Measurements from ENCODE around the gene PANX1. TPM values are rescaled to one million over a fixed set of nuclear protein-coding genes. Genes with fewer than 3 reads are reported as not detected.

The PANX1 gene
- total RNA-seq, 1 donor from 2014 or later: 42.1 TPM

- no peak for TF ChIP-seq EZH2 (IDR thresholded peaks at IDR 0.05; ENCODE audit: insufficient read depth, low read length)
- TF ChIP-seq CTCF (IDR thresholded peaks at IDR 0.05; ENCODE audit: insufficient read depth, low read depth, low read length): no peak
- Mint-ChIP-seq H3K4me3 (ENCODE audit: unreplicated experiment) (no peak overlapping the region), H3K4me1 (ENCODE audit: low read depth, unreplicated experiment) (peaks cover 56% of the 10 kb centered on the region), H3K36me3 (ENCODE audit: low read depth, unreplicated experiment) (peaks cover 6% of the 10 kb centered on the region), H3K27ac (ENCODE audit: unreplicated experiment) (peak overlapping the region; percentile 6), H3K9me3 (ENCODE audit: unreplicated experiment) (no peaks in the 10 kb centered on the region), H3K27me3 (ENCODE audit: low read depth, unreplicated experiment) (no peaks in the 10 kb centered on the region)
- H3K9ac ChIP-seq (ENCODE audit: low read length): no peak overlapping the region
- DNase-seq (ENCODE audit: low read depth) (no peak), FAIRE-seq (no peak)
- H4K20me1 ChIP-seq (ENCODE audit: insufficient read depth, low read length): peaks cover 88% of the 10 kb centered on the region
- H3K9me3 ChIP-seq (ENCODE audit: insufficient read depth, low read depth, low read length): no peaks in the 10 kb centered on the region
- no peak overlapping the region for H3K27ac ChIP-seq (ENCODE audit: low read depth, low read length)
- peaks cover 24% of the 10 kb centered on the region for H3K4me1 ChIP-seq (ENCODE audit: insufficient read depth, low read length)
- H2AFZ ChIP-seq (ENCODE audit: low read depth, low read length): no peak overlapping the region
- H3K27me3 ChIP-seq (ENCODE audit: insufficient read depth, low read length): no peaks in the 10 kb centered on the region
- H3K4me3 ChIP-seq (ENCODE audit: insufficient read depth, low read depth, low read length): no peak overlapping the region
- H3K36me3 ChIP-seq (ENCODE audit: insufficient read depth, low read length): no peaks in the 10 kb centered on the region
- peaks cover 100% of the 10 kb centered on the region for H3K79me2 ChIP-seq (ENCODE audit: insufficient read depth, low read length)
- H3K4me2 ChIP-seq (ENCODE audit: low read length): no peak overlapping the region
Measured at GRCh38 chr11:94144216-94144615, 15.6 kb downstream of the PANX1 start.

- peaks cover 89% of the 10 kb centered on the region for H4K20me1 ChIP-seq (ENCODE audit: insufficient read depth, low read length)
Measured at GRCh38 chr11:94144664-94145063, 16.0 kb downstream of the PANX1 start.

More at GRCh38 chr11:94144664-94145063, 16.0 kb downstream of the PANX1 start:
- Mint-ChIP-seq H3K36me3 (ENCODE audit: low read depth, unreplicated experiment) (peaks cover 6% of the 10 kb centered on the region), H3K27ac (ENCODE audit: unreplicated experiment) (no peak overlapping the region), H3K4me3 (ENCODE audit: unreplicated experiment) (no peak overlapping the region), H3K27me3 (ENCODE audit: low read depth, unreplicated experiment) (no peaks in the 10 kb centered on the region), H3K9me3 (ENCODE audit: unreplicated experiment) (no peaks in the 10 kb centered on the region), H3K4me1 (ENCODE audit: low read depth, unreplicated experiment) (peaks cover 57% of the 10 kb centered on the region)
- Histone ChIP-seq H3K4me2 (ENCODE audit: low read length) (no peak overlapping the region), H3K9ac (ENCODE audit: low read length) (no peak overlapping the region), H3K4me3 (ENCODE audit: insufficient read depth, low read depth, low read length) (no peak overlapping the region), H3K9me3 (ENCODE audit: insufficient read depth, low read depth, low read length) (no peaks in the 10 kb centered on the region), H2AFZ (ENCODE audit: low read depth, low read length) (no peak overlapping the region), H3K27me3 (ENCODE audit: insufficient read depth, low read length) (no peaks in the 10 kb centered on the region), H3K79me2 (ENCODE audit: insufficient read depth, low read length) (peaks cover 100% of the 10 kb centered on the region), H3K4me1 (ENCODE audit: insufficient read depth, low read length) (peaks cover 25% of the 10 kb centered on the region), H3K27ac (ENCODE audit: low read depth, low read length) (no peak overlapping the region), H3K36me3 (ENCODE audit: insufficient read depth, low read length) (no peaks in the 10 kb centered on the region)
- no peak for TF ChIP-seq EZH2 (IDR thresholded peaks at IDR 0.05; ENCODE audit: insufficient read depth, low read length)
- no peak for TF ChIP-seq CTCF (IDR thresholded peaks at IDR 0.05; ENCODE audit: insufficient read depth, low read depth, low read length)
- DNase-seq (ENCODE audit: low read depth) (no peak), FAIRE-seq (no peak)

Data from astrocyte (in vitro differentiated cells and primary cell).